H9 (cell line): Measurements from ENCODE around the gene CFAP100. TPM values are rescaled to one million over a fixed set of nuclear protein-coding genes. Genes with fewer than 3 reads are reported as not detected.
A peak's percentile ranks its signal among the peaks of the same experiment; 100 is the strongest.

Experiments used
- DNase-seq: peaks from one replicate; pipeline ENCODE4 v3.0.0-alpha.2; 2017
- H2AFZ ChIP-seq: one replicate; pipeline ENCODE4 v1.6.1; 2013; ENCODE audit warnings: mild to moderate bottlenecking, low read length, control low read depth, moderate library complexity
- H2AK5ac ChIP-seq: 2 replicates; pipeline ENCODE4 v1.6.1; 2013; ENCODE audit warnings: low read length, control low read depth, mixed read lengths; ENCODE audit not compliant: insufficient read length
- H2BK120ac ChIP-seq: one replicate; pipeline ENCODE4 v1.6.1; 2013; ENCODE audit warnings: low read depth, mild to moderate bottlenecking, low read length, control low read depth, inconsistent platforms; ENCODE audit not compliant: poor library complexity, severe bottlenecking
- H2BK12ac ChIP-seq: 2 replicates; pipeline ENCODE4 v1.6.1; 2013; ENCODE audit warnings: low read length, control low read depth, mixed read lengths, low read depth; ENCODE audit not compliant: insufficient read length
- H2BK15ac ChIP-seq: 2 replicates; pipeline ENCODE4 v1.6.1; 2013; ENCODE audit warnings: low read depth, low read length, control low read depth
- H2BK20ac ChIP-seq: one replicate; pipeline ENCODE4 v1.6.1; 2013; ENCODE audit warnings: low read depth, mild to moderate bottlenecking, low read length, control low read depth, inconsistent platforms; ENCODE audit not compliant: poor library complexity, severe bottlenecking
- H2BK5ac ChIP-seq: 2 replicates; pipeline ENCODE4 v1.6.1; 2013; ENCODE audit warnings: low read length, control low read depth, mixed read lengths; ENCODE audit not compliant: insufficient read length
- H3K14ac ChIP-seq: 2 replicates; pipeline ENCODE4 v1.6.1; 2013; ENCODE audit warnings: low read length, control low read depth; ENCODE audit not compliant: insufficient read depth
- H3K18ac ChIP-seq: 2 replicates; pipeline ENCODE4 v1.6.1; 2013; ENCODE audit warnings: low read depth, mild to moderate bottlenecking, mixed read lengths, low read length, control low read depth; ENCODE audit not compliant: insufficient read length
- H3K23ac ChIP-seq: 2 replicates; pipeline ENCODE4 v1.6.1; 2013; ENCODE audit warnings: low read length, control low read depth, mixed read lengths, low read depth; ENCODE audit not compliant: insufficient read length
- H3K23me2 ChIP-seq: 2 replicates; pipeline ENCODE4 v1.6.1; 2013; ENCODE audit warnings: low read depth, mild to moderate bottlenecking, mixed read lengths, low read length, control low read depth; ENCODE audit not compliant: insufficient read length, poor library complexity, severe bottlenecking
- H3K27ac ChIP-seq: 2 replicates; pipeline ENCODE4 v1.5.1; 2013; ENCODE audit warnings: low read length, control low read depth, mixed read lengths, low read depth; ENCODE audit not compliant: insufficient read length
- H3K27me3 ChIP-seq: 2 replicates; pipeline ENCODE4 v1.6.1; 2013; ENCODE audit warnings: low read length, control low read depth, inconsistent platforms; ENCODE audit not compliant: insufficient read depth
- H3K4ac ChIP-seq: 2 replicates; pipeline ENCODE4 v1.6.1; 2013; ENCODE audit warnings: low read depth, mild to moderate bottlenecking, control low read depth, inconsistent platforms, low read length, moderate library complexity
- H3K4me1 ChIP-seq: 2 replicates; pipeline ENCODE4 v1.6.1; 2013; ENCODE audit warnings: low read length, control low read depth, inconsistent platforms; ENCODE audit not compliant: insufficient read depth
- H3K4me2 ChIP-seq: 2 replicates; pipeline ENCODE4 v1.6.1; 2013; ENCODE audit warnings: low read length, control low read depth, mixed read lengths; ENCODE audit not compliant: insufficient read length, insufficient read depth
- H3K56ac ChIP-seq: 2 replicates; pipeline ENCODE4 v1.6.1; 2013; ENCODE audit warnings: low read depth, mild to moderate bottlenecking, mixed read lengths, low read length, control low read depth; ENCODE audit not compliant: insufficient read length
- H3K79me1 ChIP-seq: 2 replicates; pipeline ENCODE4 v1.6.1; 2013; ENCODE audit warnings: low read depth, mild to moderate bottlenecking, moderate library complexity, low read length, control low read depth, inconsistent platforms; ENCODE audit not compliant: insufficient read depth, poor library complexity, severe bottlenecking
- H3K79me2 ChIP-seq: 2 replicates; pipeline ENCODE4 v1.6.1; 2013; ENCODE audit warnings: low read length, control low read depth, inconsistent platforms; ENCODE audit not compliant: insufficient read depth
- H3K9ac ChIP-seq: 2 replicates; pipeline ENCODE4 v1.6.1; 2013; ENCODE audit warnings: low read length, control low read depth, mixed read lengths; ENCODE audit not compliant: insufficient read length; ENCODE audit errors: extremely low read depth
- H3K9me3 ChIP-seq: one replicate; pipeline ENCODE4 v1.6.1; 2013; ENCODE audit warnings: low read depth, low read length, inconsistent platforms; ENCODE audit not compliant: control insufficient read depth
- H3T11ph ChIP-seq: one replicate; pipeline ENCODE4 v1.6.1; 2013; ENCODE audit warnings: mild to moderate bottlenecking, low read length, control low read depth, inconsistent platforms
- H4K20me1 ChIP-seq: one replicate; pipeline ENCODE4 v1.6.1; 2013; ENCODE audit not compliant: control insufficient read depth, insufficient read length, insufficient read depth
- H4K5ac ChIP-seq: 2 replicates; pipeline ENCODE4 v1.6.1; 2013; ENCODE audit warnings: low read depth, mild to moderate bottlenecking, mixed read lengths, low read length, control low read depth; ENCODE audit not compliant: insufficient read length
- H4K8ac ChIP-seq: replicated peaks from 2 replicates; pipeline ENCODE4 v1.6.1; 2013; ENCODE audit warnings: low read length, control low read depth, mixed read lengths, low read depth; ENCODE audit not compliant: insufficient read length
- H4K91ac ChIP-seq: 2 replicates; pipeline ENCODE4 v1.6.1; 2013; ENCODE audit warnings: low read depth, mild to moderate bottlenecking, moderate library complexity, mixed read lengths, low read length, control low read depth; ENCODE audit not compliant: insufficient read length
- H3K27ac Mint-ChIP-seq, 3 experiments: 2 replicates in 2 of 3; 3 replicates in 1 of 3; pipeline ENCODE4 v1.8.0; 2020 to 2021; ENCODE audit warnings: mixed read lengths in 3 of 3, mild to moderate bottlenecking in 1 of 3, moderate library complexity in 1 of 3
- H3K27me3 Mint-ChIP-seq: 2 replicates; pipeline ENCODE4 v1.8.0; 2021; ENCODE audit warnings: low read depth, mild to moderate bottlenecking, moderate library complexity, mixed read lengths
- H3K36me3 Mint-ChIP-seq, 3 experiments: 2 replicates in 2 of 3; 3 replicates in 1 of 3; pipeline ENCODE4 v1.8.0; 2020 to 2021; ENCODE audit warnings: low read depth in 3 of 3, mixed read lengths in 3 of 3; ENCODE audit not compliant: insufficient read depth in 1 of 3
- H3K4me1 Mint-ChIP-seq, 2 experiments: 2 replicates each; pipeline ENCODE4 v1.8.0; 2020; ENCODE audit warnings: mixed read lengths in 2 of 2
- H3K4me3 Mint-ChIP-seq, 2 experiments: 2 replicates in 1 of 2; 3 replicates in 1 of 2; pipeline ENCODE4 v1.8.0; 2020 to 2021; ENCODE audit warnings: mild to moderate bottlenecking in 2 of 2, mixed read lengths in 2 of 2, moderate library complexity in 1 of 2
- H3K9me3 Mint-ChIP-seq, 2 experiments: 2 replicates in 1 of 2; 3 replicates in 1 of 2; pipeline ENCODE4 v1.8.0; 2020; ENCODE audit warnings: mild to moderate bottlenecking in 2 of 2, mixed read lengths in 2 of 2, moderate library complexity in 1 of 2
- CTCF ChIP-seq: fragments of 200-600 bp; sonication (generic); conservative IDR thresholded peaks from 3 replicates; pipeline ENCODE4 v1.8.0; 2021; ENCODE audit warnings: antibody characterized with exemption, mild to moderate bottlenecking
- WGBS: extraction: QIAGEN DNeasy Blood & Tissue Kit; methylation state at CpG from one replicate; pipeline ENCODE4 v1.1.7; 2013; ENCODE audit warnings: missing lambda C conversion rate, low lambda C conversion rate, mixed read lengths; ENCODE audit not compliant: insufficient read length; ENCODE audit errors: extremely low coverage; 5-methylcytosine and 5-hydroxymethylcytosine counted together
- total RNA-seq: library from RNA; stranded (reverse); gene quantifications from 2 replicates; pipeline ENCODE4 v1.2.1, GENCODE V29; 2021

CFAP100 gene
- total RNA-seq, 1 experiment from 2014 or later: 0.44 TPM

- no peaks in the 10 kb centered on the region for H3K9me3 ChIP-seq
- no peak overlapping the region for H3K56ac ChIP-seq
- Mint-ChIP-seq H3K27ac (peak overlapping the region in 2 of 3 experiments; percentile 78 to 85; a peak in 3 of 7 replicates), H3K27me3 (peaks cover 2% of the 10 kb centered on the region; the same call in 1 of the 2 replicates), H3K9me3 (no peaks in the 10 kb centered on the region), H3K36me3 (peaks cover 0 to 34% (median 24%) of the 10 kb centered on the region in 3 experiments; a peak in 5 of 7 replicates), H3K4me3 (no peak overlapping the region), H3K4me1 (peaks cover 21 to 34% of the 10 kb centered on the region in 2 experiments)
- no peak overlapping the region for H3K18ac ChIP-seq
- no peak overlapping the region for H2BK20ac ChIP-seq
- no peak overlapping the region for H3K14ac ChIP-seq
- no peak overlapping the region for H2AFZ ChIP-seq
- DNase-seq: peak; percentile 25
- H2BK120ac ChIP-seq: no peak overlapping the region
- no peak overlapping the region for H3K27ac ChIP-seq
- no peak overlapping the region for H3K4ac ChIP-seq
- H4K8ac ChIP-seq: no peak overlapping the region
- no peaks in the 10 kb centered on the region for H3K79me1 ChIP-seq
- H3K27me3 ChIP-seq: no peaks in the 10 kb centered on the region
- no peaks in the 10 kb centered on the region for H3K4me1 ChIP-seq
- no CpG with 5 or more reads among the region's 15 CpGs for WGBS
- H2BK5ac ChIP-seq: no peak overlapping the region
- H3K79me2 ChIP-seq: no peaks in the 10 kb centered on the region
- no peak overlapping the region for H3T11ph ChIP-seq
- H3K23me2 ChIP-seq: no peaks in the 10 kb centered on the region
- TF ChIP-seq CTCF: no peak
- H3K4me2 ChIP-seq: no peak overlapping the region
- no peaks in the 10 kb centered on the region for H4K20me1 ChIP-seq
- H3K23ac ChIP-seq: no peak overlapping the region
- H2BK12ac ChIP-seq: no peak overlapping the region
- no peak overlapping the region for H2AK5ac ChIP-seq
- no peak overlapping the region for H4K5ac ChIP-seq
- no peak overlapping the region for H3K9ac ChIP-seq
- H4K91ac ChIP-seq: no peak overlapping the region
- no peak overlapping the region for H2BK15ac ChIP-seq
Observed at GRCh38 chr3:126439346-126439967, 44.7 kb downstream of the CFAP100 start.
